HG02840 (cell line): ENCODE measurements around the gene MAP2K3.
"Not testable (repeated sequence)": the region's sequence is repeated elsewhere in the genome, so short reads cannot be mapped to it uniquely, and the experiment has no call there.

Source experiments
- ATAC-seq: cut with Tn5 transposase; IDR thresholded peaks from one replicate; pipeline ENCODE4 v1.9.1; 2021; ENCODE audit warnings: mild to moderate bottlenecking, moderate library complexity, moderate number of reproducible peaks; ENCODE audit not compliant: unreplicated experiment, low FRiP score

MAP2K3 gene

GRCh38 chr17:21320430-21320829 is 35.9 kb downstream of the MAP2K3 start:
- ATAC-seq = not testable (repeated sequence)

- not testable (repeated sequence) for ATAC-seq
Observed at GRCh38 chr17:21321061-21321460, 36.5 kb downstream of the MAP2K3 start.

- ATAC-seq = not testable (repeated sequence)
Observed at GRCh38 chr17:21321744-21322191, 37.3 kb downstream of the MAP2K3 start.

- not testable (repeated sequence) for ATAC-seq
Observed at GRCh38 chr17:21323257-21324111, 39.0 kb downstream of the MAP2K3 start.

- not testable (repeated sequence) for ATAC-seq
Observed at GRCh38 chr17:21324741-21325140, 40.2 kb downstream of the MAP2K3 start.

GRCh38 chr17:21327921-21328320 is 43.4 kb downstream of the MAP2K3 start:
- not testable (repeated sequence) for ATAC-seq

- ATAC-seq = not testable (repeated sequence)
Observed at GRCh38 chr17:21328778-21329177, 44.3 kb downstream of the MAP2K3 start.

- ATAC-seq = no peak
Observed at GRCh38 chr17:21330436-21331160, 46.1 kb downstream of the MAP2K3 start.

- not testable (repeated sequence) for ATAC-seq
Observed at GRCh38 chr17:21336541-21337294, 52.2 kb downstream of the MAP2K3 start.

- ATAC-seq = not testable (repeated sequence)
Observed at GRCh38 chr17:21337981-21338625, 53.6 kb downstream of the MAP2K3 start.

GRCh38 chr17:21339011-21339410 is 54.5 kb downstream of the MAP2K3 start:
- ATAC-seq = no peak

- not testable (repeated sequence) for ATAC-seq
Observed at GRCh38 chr17:21339571-21339970, 55.1 kb downstream of the MAP2K3 start.

- not testable (repeated sequence) for ATAC-seq
Observed at GRCh38 chr17:21340407-21340806, 55.9 kb downstream of the MAP2K3 start.

- not testable (repeated sequence) for ATAC-seq
Observed at GRCh38 chr17:21341279-21341678, 56.8 kb downstream of the MAP2K3 start.

GRCh38 chr17:21341925-21342540 is 57.5 kb downstream of the MAP2K3 start:
- ATAC-seq = not testable (repeated sequence)

- not testable (repeated sequence) for ATAC-seq
Observed at GRCh38 chr17:21343061-21343949, 58.8 kb downstream of the MAP2K3 start.

GRCh38 chr17:21344801-21345200 is 60.3 kb downstream of the MAP2K3 start:
- ATAC-seq = not testable (repeated sequence)

GRCh38 chr17:21345236-21345635 is 60.7 kb downstream of the MAP2K3 start:
- ATAC-seq = no peak

GRCh38 chr17:21346107-21346506 is 61.6 kb downstream of the MAP2K3 start:
- not testable (repeated sequence) for ATAC-seq
